MV-4-11 (cell line): ENCODE results near the gene ICAM3.
"Not testable (repeated sequence)": the region's sequence is repeated elsewhere in the genome, so short reads cannot be mapped to it uniquely, and the experiment has no call there.

ENCODE experiments used
- DNase-seq: peaks from one replicate; lab custom pipeline; 2025; lab: John Stamatoyannopoulos, UW

Gene ICAM3, protein sequence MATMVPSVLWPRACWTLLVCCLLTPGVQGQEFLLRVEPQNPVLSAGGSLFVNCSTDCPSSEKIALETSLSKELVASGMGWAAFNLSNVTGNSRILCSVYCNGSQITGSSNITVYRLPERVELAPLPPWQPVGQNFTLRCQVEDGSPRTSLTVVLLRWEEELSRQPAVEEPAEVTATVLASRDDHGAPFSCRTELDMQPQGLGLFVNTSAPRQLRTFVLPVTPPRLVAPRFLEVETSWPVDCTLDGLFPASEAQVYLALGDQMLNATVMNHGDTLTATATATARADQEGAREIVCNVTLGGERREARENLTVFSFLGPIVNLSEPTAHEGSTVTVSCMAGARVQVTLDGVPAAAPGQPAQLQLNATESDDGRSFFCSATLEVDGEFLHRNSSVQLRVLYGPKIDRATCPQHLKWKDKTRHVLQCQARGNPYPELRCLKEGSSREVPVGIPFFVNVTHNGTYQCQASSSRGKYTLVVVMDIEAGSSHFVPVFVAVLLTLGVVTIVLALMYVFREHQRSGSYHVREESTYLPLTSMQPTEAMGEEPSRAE

DNA sequence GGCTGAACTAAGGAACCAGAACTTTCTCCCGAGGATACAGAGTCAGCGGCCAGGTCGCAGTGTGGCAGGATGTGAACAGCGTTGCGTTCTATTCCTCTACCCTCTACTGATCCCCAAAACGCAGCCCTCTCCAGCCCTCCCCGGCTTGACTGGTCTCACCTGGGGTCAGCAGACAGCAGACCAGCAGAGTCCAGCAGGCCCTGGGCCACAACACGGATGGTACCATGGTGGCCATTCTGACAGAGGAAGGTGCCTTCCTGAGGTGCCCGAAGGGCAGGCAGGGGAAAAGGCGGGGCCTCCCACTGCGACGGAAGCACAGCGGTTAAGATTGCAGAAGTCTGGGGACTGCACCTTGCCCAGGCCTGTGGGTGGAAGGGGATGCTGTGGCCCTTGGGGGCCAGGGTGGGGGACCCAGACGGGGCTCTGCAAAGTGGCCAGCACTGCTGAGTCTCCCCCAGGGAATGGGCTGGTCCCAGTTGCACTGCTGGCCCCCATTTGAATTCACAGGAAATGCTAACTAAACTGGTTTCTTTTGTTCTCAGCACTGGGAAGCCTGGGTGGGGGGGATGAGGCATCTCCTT lies at the start of gene ICAM3:
Gene ICAM3, minus strand, starts transcription at position 245 of the 581 bp plus-strand sequence. Its CDS starts 10 bp downstream, at position 235.
- DNase-seq, result peak; percentile 71

DNA sequence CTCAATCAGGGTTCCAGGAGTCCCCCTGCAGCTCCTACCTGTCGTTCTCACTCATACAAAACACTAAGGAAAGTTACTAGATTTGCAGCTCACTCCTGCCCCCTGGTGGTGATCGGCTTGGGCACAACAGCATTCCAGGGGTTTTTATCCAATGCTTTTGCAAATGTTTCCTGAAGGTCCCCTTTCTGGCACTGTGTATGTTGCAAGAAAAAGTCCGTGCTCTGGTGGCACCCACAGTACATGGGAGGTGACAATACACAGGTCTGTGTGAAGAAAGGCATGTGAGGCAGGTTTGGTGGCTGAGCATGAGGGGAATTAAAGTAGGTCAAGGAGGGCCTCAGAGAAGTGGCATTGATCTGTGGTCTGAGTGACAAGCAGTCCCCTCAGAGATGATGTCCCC lies 49.5 kb upstream of the ICAM3 start:
- peak; percentile 69 for DNase-seq

DNA sequence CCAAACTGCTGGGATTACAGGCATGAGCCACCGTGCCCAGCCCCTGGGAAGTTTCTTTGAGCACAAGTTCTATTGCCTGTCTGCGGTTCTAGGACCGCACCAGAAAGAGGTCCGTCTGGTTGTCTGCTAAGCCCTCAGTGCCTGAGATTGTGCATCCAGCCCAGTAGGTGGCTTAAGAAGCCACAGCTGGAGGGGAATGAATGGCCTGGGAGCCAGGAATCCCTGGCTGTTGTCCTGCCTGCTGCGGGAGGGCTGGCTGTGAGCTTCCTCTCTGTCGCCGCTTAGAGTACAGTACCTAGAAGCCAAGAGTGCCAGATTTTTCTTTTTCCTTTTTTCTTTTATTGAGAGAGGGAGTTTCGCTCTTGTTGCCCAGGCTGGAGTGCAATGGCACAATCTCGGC lies 45.2 kb upstream of the ICAM3 start:
- DNase-seq, result no peak

DNA sequence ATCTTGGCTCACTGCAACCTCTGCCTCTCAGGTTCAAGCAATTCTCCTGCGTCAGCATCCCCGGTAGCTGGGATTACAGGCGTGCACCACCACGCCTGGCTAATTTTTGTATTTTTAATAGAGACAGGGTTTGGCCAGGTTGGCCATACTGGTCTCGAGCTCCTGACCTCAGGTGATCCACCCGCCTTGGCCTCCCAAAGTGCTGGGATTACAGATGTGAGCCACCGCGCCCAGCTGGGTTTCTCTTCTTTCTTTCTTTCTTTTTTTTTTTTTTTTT lies 43.7 kb upstream of the ICAM3 start:
- not testable (repeated sequence) for DNase-seq

DNA sequence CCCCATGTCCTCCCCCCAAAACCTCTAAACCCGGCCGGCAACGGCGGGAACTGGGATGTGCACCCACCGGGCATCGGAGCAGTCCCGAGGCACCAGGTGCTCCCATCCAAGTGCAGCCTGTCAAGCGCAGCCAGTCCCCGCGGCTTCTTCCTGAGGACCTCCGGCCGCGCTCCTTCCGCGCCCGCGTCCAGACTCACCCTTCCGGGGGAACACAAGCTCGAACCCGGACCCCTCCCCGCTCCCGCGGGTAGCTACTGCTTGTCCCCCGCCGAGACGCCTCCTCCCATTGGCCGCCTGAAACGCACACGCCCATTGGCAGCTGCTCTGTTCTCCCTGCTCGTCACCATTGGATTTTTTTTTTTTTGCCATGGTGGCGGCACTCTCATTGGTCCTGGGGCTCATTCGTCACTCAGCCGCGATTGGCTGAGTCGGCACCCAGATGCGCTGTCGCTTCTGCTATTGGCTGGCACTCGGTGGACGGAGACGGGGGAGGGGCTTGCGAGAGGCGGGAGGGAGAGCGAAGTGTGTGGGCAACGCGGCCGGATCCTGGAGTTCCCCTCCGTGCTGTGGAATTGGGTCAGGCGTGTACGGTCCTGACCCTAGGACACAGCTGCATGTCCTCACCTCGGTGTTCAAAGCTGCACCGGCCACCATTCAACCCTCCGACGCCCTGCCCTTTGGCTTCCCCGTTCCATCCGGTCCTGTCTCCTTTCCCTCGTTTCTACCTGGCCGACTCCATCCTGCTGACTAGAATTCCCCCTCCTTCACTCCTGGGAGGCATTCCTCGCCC lies 41.1 kb upstream of the ICAM3 start, which contains the start of gene TYK2:
Gene TYK2, minus strand, starts transcription at position 260 of the 790 bp plus-strand sequence. CDS start 2,166 bp downstream, outside the sequence.
- peak; percentile 100 for DNase-seq

DNA sequence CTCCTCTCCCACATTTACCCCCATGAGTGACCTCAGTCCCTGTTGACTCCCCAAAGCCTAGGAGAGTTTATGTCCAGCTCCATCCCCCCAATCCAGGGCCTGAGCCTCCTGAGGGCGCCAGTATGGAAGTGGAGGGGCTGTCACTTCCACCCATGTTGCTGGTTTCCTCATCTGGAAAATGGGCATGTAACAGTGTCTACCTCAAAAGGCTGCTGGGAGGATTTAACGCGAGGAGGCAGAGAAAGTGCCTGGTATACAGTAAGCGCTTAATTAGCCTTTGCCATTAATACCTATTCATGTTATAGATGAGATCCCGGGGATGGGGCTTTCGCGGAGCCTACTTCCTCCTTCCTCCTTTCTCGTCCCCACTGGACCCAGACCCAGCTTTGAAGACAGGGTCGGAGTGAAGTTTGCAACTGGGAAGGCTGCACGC lies 40.5 kb upstream of the ICAM3 start:
- peak; percentile 49 for DNase-seq

DNA sequence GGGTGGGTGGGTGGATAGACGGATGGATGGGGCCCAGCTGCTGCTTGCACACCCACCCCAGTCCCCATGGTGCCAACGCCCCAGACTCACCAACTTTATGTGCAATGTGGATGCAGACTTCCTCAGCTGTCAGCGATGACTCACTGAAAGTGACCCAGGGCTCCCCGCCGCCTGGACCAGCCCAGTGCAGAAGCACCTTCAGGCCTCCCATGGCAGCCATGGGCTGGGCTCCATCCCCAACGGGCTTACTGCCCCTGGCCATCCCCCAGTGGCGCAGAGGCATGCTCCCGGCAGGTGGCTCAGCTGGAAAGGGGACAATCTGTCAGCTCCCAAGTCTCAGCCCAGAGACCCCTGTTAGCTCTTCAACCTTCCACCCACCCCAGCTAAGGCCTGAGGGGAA lies 38.7 kb upstream of the ICAM3 start:
- DNase-seq, result no peak

DNA sequence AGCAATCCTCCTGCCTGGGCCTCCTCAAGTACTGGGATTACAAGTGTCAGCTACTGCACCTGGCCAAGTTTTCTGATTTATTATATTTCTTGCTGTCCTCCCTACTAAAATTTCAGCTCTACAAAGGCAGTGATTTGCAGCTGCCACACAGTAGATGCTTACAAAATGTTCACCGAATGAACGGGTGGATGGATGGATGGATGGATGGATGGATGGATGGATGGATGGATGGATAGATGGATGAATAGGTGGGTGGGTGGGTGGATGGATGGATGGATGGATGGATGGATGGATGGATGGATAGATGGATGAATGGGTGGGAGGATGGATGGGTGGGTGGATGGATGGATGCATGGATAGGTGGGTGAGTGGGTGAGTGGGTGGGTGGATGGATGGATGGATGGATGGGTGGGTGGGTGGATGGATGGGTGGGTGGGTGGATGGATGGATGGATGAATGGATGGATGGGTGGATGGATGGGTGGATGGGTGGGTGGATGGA lies 37.8 kb upstream of the ICAM3 start:
- DNase-seq, result not testable (repeated sequence)

DNA sequence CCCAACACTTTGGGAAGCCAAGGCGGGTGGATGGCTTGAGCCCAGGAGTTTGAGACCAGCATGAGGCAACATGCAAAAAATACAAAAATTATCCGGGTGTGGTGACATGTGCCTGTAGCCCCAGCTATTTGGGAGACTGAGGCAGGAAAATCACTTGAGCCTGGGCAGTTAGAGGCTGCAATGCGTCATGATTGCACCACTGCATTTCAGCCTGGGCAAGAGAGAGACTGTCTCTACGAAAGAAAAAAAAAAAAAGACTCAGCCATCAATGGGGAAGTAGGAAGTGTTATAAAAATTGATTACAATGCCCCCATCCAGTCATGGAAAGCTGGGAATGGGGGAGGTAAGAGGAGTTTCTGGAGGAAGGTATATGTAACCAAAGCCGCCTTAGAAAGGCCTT lies 35.5 kb upstream of the ICAM3 start:
- DNase-seq, result peak; percentile 76

DNA sequence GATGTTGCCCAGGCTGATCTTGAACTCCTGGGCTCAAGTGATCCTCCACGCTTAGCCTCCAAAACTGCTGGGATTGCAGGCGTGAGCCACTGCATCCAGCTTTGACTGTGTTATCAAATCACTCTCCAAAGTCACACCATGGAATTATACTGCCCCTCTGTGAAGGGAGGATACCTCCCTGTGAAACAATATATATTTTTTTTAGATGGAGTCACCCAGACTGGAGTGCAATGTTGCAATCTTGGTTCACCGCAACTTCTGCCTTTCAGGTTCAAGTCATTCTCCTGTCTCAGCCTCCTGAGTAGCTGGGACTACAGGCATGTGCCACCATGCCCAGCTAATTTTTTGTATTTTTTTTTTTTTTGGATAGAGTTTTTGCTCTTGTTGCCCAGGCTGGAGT lies 33.3 kb upstream of the ICAM3 start:
- peak; percentile 99 for DNase-seq

DNA sequence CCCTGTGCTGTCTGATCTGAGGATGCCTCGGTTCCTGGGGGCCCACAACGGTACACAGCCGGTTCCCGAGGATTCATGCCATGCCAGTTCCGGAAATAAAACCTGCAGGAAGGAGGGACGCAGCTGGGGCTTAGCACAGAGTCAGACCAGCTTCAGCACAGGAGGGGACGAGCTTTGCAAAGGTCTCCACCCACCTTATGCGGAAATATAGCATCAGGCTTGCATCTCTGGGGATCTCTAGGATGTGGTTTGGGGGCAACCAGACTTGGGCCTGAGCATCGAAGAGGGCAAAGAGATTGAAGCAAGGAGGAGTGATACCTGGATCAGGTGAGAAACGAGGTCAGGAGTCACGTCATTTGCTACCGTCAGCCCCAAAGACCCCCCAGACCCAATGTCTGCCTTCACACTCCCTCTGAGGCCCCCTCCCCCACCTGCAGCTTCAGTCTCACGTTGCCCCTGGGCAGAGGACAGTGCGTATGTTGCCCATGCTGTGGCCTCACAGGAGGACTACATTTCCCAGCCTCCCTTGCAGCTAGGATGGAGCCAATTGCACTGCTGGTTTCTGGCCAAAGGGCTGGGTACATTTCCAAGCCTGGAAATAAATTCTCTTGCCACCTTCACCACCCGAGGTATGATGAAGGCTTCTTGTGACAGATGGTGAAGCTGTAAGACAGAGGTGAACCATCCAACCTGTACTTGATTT lies 28.8 kb upstream of the ICAM3 start:
- no peak for DNase-seq

DNA sequence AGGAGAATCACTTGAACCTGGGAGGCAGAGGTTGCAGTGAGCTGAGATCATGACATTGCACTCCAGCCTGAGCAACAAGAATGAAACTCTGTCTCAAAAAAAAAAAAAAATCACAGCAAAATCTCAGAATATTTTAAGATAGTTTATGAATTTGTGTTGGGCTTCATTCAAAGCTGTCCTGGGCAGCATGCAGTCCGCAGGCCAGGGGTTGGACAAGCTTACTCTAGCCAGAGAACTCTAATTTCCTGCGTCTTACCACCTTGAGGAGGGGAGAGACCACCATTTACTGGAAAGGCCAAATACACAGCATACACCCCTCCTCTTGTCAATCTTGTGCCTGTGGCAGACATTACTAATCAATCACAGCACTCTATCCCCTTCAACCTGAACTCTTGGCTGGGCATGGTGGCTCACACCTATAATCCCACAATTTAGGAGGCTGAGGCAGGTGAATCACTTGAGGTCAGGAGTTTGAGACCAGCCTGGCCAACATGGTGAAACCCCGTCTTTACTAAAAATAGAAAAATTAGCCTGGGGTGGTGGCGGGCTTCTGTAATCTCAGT lies 27.6 kb upstream of the ICAM3 start:
- DNase-seq, result not testable (repeated sequence)

DNA sequence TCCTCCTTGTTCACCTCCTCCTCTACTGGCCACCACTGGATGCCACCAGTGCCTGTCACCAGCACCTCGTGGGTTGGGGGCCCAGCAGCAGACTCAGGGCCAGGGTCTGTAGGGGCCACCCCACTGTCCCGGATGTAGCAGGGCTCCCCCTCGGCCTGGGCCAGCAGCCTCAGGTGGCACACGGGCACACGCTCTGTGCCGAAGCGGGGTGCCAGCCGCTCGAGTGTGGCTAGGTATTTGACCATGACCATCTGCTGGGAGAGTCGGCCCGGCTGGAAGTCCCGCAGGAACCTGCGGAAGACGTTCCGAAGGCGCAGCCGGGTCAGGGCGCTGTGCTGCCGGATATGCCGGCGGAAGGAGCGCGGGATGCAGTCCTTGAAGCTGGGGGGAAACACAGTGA lies 26.1 kb upstream of the ICAM3 start:
- no peak for DNase-seq

DNA sequence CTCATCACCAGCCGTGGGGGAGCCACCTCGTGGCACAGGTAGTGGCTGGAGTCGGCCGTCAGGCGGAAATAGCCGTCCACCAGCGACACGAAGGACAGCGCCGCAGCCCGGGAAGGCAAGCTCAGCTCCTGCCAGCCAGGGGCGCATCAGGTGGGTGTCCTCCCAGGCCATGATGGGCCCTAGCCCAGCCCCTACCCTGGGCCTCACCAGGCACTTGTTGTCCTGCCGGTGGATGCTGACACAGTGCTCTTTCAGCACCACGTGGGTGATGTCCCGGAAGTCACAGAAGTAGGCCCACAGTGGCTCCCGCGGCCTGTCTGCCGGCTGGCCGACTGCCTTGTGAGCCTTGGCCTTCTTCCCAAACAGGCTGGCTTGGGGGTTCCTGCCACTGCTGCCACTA lies 25.2 kb upstream of the ICAM3 start:
- DNase-seq, result no peak

DNA sequence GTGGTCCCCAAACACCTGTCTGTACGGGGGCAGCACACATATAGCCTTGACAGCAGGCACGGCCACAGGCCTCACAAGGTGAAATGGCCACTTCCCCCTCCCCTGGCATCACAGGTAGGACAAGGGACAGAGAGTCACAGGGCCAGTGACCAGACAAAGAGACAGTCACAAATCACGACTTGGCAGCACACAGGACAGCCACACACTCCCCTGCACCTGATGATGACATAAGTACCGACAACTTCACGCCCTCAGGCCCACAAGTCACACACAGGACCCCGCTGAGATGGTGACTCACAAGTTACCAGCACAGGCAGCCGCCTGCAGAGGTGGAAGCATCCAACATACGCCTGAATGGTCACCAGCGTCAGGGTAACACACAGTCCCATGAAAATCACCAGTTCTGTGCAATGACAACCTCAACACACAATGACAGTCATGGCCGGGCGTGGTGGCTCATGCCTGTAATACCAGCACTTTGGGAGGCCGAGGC lies 24.4 kb upstream of the ICAM3 start:
- DNase-seq, result no peak

DNA sequence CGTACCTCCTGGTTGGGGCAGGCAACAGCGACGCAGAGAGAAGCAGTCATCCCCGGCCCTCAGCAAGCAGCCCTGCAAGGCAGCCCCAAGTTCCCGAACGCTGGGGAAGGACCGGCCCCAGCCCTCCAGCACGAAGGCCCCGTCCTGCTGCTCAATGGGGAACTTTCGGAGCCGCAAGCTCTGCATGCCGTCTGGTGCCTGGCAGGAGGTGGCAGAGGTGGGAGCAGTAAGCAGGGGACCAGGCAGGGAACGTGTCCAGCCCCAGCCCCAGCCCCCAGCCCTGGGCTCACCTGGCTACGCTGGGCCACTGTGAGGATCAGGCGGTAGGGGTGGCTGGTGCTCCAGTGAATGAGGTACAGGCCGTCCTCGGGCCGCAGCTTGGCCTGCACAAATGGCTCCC lies 22.8 kb upstream of the ICAM3 start:
- no peak for DNase-seq

DNA sequence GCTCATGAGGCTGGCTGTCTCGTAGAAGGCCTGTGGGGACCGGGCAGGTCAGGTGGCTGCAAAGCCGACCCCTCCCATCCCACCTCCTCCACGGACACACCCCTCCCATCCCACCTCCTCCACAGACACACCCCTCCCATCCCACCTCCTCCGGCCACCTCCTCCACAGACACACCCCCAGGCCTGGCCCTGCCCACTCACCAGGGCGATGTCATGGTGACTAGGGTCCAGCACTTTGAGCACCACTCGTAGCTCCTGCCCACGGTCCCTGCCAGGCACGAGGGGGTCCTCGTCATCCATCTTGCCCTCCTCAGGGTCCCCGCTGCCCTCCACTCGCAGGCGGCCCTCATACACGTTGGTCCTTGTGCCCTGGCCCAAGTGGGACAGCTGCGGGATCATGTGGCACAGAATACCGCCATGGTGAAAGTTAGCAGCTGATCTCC lies 22.2 kb upstream of the ICAM3 start:
- no peak for DNase-seq

DNA sequence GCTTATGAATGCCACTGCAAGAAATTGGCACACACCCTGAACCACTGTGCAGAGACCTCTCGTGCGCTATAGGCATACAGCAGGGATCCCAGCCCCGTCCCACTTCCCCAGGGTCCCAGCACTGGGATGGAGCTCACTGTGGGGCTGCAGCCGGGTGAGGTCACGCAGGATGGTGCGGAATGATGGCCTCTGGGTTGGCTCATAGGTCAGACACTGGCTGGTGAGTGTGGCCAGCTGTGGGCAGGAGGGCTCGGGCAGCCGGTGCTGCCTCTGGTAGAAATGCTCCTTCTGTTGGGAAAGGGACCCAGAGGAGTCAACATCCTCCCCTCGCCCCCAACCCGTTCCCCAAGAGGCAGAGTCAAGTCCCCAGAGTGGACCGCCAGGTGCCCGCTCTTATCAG lies 17.0 kb upstream of the ICAM3 start:
- DNase-seq, result no peak

DNA sequence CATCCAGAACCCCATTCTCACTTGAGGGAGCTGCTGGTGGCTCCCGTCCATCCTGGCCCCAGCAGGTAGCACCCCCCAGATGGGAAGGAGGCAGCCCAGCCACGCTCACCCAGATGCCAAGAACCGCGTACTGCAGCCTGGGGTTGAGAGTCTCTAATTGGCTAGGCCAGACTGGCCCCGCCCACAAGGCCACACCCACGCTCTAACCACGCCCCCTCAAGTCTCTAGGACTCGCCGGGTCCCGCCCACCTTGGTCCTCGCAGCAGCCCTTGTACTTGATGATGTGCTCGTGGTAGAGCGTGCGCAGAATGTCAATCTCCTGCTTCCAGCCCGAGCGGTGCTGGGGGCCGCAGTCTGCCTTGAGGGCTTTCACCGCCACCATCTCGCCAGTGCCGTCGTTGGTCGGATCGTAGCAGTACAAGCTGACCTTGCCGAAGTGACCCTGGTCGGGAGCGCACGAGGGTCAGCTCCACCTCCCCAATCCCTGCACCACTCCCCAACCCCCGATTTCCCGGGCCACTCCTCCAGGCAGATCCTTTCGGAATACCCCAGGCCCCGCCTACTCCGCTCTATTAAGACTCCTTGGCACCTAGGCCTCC lies 14.5 kb upstream of the ICAM3 start:
- DNase-seq, result no peak

DNA sequence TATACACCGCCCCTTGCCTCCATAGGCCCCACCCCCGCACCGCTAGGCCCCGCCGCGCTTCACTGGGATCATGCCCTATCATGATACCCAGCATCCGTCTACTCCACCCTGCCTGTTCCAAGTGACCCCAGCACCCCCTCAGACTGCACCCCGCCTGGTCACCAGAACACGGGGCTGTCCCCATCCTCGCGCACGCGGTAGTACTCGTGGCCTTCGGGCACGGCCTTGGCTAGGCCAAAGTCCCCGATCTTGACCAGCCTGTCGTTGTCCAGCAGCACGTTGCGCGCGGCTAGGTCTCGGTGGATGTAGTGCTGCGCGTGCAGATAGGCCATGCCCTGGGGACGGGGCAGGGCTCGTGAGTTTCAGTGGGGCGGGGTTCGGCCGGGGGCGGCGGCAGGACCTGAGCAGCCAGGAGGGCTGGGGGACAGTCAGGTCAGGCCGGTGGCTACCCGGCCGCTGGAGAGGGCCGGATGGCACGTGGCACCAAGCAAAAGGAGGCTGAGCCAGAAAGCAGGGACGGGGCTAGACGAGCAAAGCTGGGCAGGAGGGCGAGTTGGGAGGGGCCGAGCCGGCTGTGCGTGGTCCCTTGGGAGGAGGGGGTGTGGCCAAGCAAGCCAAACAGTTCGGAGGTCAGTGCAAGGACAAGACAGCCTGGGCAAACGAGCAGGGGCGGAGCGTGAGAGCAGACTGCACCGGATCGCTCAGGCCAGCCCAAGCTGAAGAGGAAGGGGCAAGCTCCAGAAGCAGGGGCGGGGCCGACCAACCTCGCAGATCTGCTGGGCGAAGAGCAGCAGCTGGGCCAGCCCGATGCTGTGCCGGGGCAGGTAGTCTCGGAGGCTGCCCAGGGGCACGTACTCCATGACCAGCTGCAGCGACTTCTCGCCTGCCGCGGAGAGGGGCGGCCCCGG lies 13.6 kb upstream of the ICAM3 start:
- DNase-seq, result no peak
